Spleen (tissue), 11 donors: ENCODE results near the gene ANKS1B. TPM values are rescaled to one million over a fixed set of nuclear protein-coding genes. Genes with fewer than 3 reads are reported as not detected.

Experiments
- DNase-seq: peaks from one replicate; pipeline ENCODE4 v3.0.0-alpha.2; 2020
- H3K27ac ChIP-seq, 8 donors: fragments of 200-600 bp; sonication (generic) in 7 of 8; 1 replicate in 4 of 8; 2 replicates in 4 of 8; pipeline versions ENCODE4 v1.5.0 to v1.8.0; 2016 to 2021; ENCODE audit warnings: inconsistent platforms in 4 of 8, mild to moderate bottlenecking in 4 of 8, moderate library complexity in 1 of 8
- H3K27me3 ChIP-seq, 7 donors: fragments of 200-600 bp; sonication (generic) in 6 of 7; replicated peaks in 1 of 7; 1 replicate in 4 of 7; 2 replicates in 3 of 7; pipeline versions ENCODE4 v1.5.0 to v1.8.0; 2016 to 2021; ENCODE audit warnings: inconsistent platforms in 3 of 7, mild to moderate bottlenecking in 1 of 7
- H3K36me3 ChIP-seq, 6 donors: fragments of 200-600 bp; sonication (generic) in 5 of 6; 1 replicate in 4 of 6; 2 replicates in 2 of 6; pipeline versions ENCODE4 v1.5.0 to v1.8.0; 2016 to 2021; ENCODE audit warnings: inconsistent platforms in 2 of 6
- H3K4me1 ChIP-seq, 6 donors: fragments of 200-600 bp; sonication (generic) in 5 of 6; 1 replicate in 3 of 6; 2 replicates in 3 of 6; pipeline versions ENCODE4 v1.5.0 to v1.8.0; 2016 to 2021; ENCODE audit warnings: inconsistent platforms in 3 of 6
- H3K4me3 ChIP-seq, 8 donors: fragments of 200-600 bp; sonication (generic) in 7 of 8; 1 replicate in 4 of 8; 2 replicates in 4 of 8; pipeline versions ENCODE4 v1.5.0 to v1.8.0; 2016 to 2021; ENCODE audit warnings: inconsistent platforms in 4 of 8, mild to moderate bottlenecking in 4 of 8, moderate library complexity in 2 of 8
- H3K9me3 ChIP-seq, 8 donors: fragments of 200-600 bp; sonication (generic) in 7 of 8; 1 replicate in 4 of 8; 2 replicates in 4 of 8; pipeline versions ENCODE4 v1.5.0 to v1.8.0; 2016 to 2021; ENCODE audit warnings: inconsistent platforms in 4 of 8
- CTCF ChIP-seq, 11 experiments: fragments of 200-600 bp in 7 of 11; fragments of 450-650 bp in 4 of 11; sonication (generic) in 4 of 11; IDR thresholded peaks in 8 of 11; conservative IDR thresholded peaks in 3 of 11; 1 replicate in 7 of 11; 2 replicates in 4 of 11; pipeline versions ENCODE4 v1.4.0 to v1.8.0; 2016 to 2021; ENCODE audit warnings: antibody characterized with exemption in 11 of 11, inconsistent platforms in 4 of 11, mild to moderate bottlenecking in 1 of 11
- POLR2A ChIP-seq, 3 donors: fragments of 450-650 bp; IDR thresholded peaks; one replicate each; pipeline ENCODE4 v1.5.1; 2017; ENCODE audit warnings: antibody characterized with exemption in 3 of 3, mild to moderate bottlenecking in 1 of 3
- POLR2AphosphoS5 ChIP-seq, 3 donors: sonication (generic); formaldehyde crosslinking; IDR thresholded peaks; one replicate each; pipeline ENCODE4 v1.5.1; 2017; ENCODE audit warnings: antibody characterized with exemption in 3 of 3
- WGBS, 5 donors: extraction: QIAGEN DNeasy Blood & Tissue Kit in 3 of 5; methylation state at CpG; one replicate each; pipeline versions ENCODE4 v1.1.5 to v1.1.7; 2013 to 2018; 5-methylcytosine and 5-hydroxymethylcytosine counted together
- intact Hi-C: fragments of 100-400 bp; cut with DNase I; formaldehyde crosslinking; loops from one replicate; pipeline ENCODE4 v1.15.0; 2023; ENCODE audit warnings: low total_unique reads
- polyA plus RNA-seq, 3 donors: library from polyadenylated mRNA; stranded (reverse); fragments of 200-250 nt; gene quantifications; one replicate each; pipeline ENCODE4 v1.2.1, GENCODE V29; 2013
- total RNA-seq, 7 donors: library from RNA; depleted of rRNA in 3 of 7; stranded (reverse); fragments of >200 nt in 3 of 7; fragmentation: NEBNext Ultra II Directional in 4 of 7; extraction: Animal tissue kit (Norgen Biotek cat#: 25700) in 4 of 7; gene quantifications; one replicate each; pipeline versions ENCODE4 v1.1.0 to v1.2.1, GENCODE V29; 2016 to 2021
- donor health status: healthy with polysubstance abuse.
- donor health status: DM: no; HTN: no; CAD: no; lungs with moderate emphysema.
- donor health status: DM: no; HTN: no; CAD: no.
- donor health status: Bipolar disorder and iron deficiency.
- donor health status: healthy.
- donor health status: DM: no; HTN: no; CAD: no.
- donor health status: DM: yes; HTN: yes; CAD: no.

The ANKS1B gene
- total and polyA plus RNA-seq, 10 donors: 0.21 to 8.0 (median 4.2) TPM

- WGBS, 5 donors: 45 to 80% (median 71%) methylated on average over 1 of the region's 1 CpG
- Histone ChIP-seq H3K36me3 (no peaks in the 10 kb centered on the region), H3K4me1 (no peaks in the 10 kb centered on the region), H3K27ac (no peak overlapping the region), H3K9me3 (peaks cover 0 to 30% (median 11%) of the 10 kb centered on the region in 8 donors), H3K4me3 (no peak overlapping the region), H3K27me3 (no peaks in the 10 kb centered on the region)
- no peak for DNase-seq
- TF ChIP-seq CTCF (IDR thresholded peaks at IDR 0.05 in 8 of 11, conservative IDR thresholded peaks at IDR 0.05 in 3 of 11) (no peak), POLR2A (IDR thresholded peaks at IDR 0.05) (no peak), POLR2AphosphoS5 (IDR thresholded peaks at IDR 0.05) (no peak)
- intact Hi-C loops: no loop called here
Measured at GRCh38 chr12:99997806-99998205, 13.1 kb upstream of the ANKS1B start.

- TF ChIP-seq CTCF (IDR thresholded peaks at IDR 0.05 in 8 of 11, conservative IDR thresholded peaks at IDR 0.05 in 3 of 11) (no peak), POLR2A (IDR thresholded peaks at IDR 0.05) (no peak), POLR2AphosphoS5 (IDR thresholded peaks at IDR 0.05) (no peak)
- no peaks in the 10 kb centered on the region for H3K27me3 ChIP-seq
- H3K9me3 ChIP-seq: peaks cover 0 to 30% (median 11%) of the 10 kb centered on the region in 8 donors
- no peak for DNase-seq
- intact Hi-C loops: no loop called here
- no peaks in the 10 kb centered on the region for H3K36me3 ChIP-seq
- no peaks in the 10 kb centered on the region for H3K4me1 ChIP-seq
- H3K4me3 ChIP-seq: no peak overlapping the region
- no peak overlapping the region for H3K27ac ChIP-seq
- WGBS, 5 donors: 81 to 88% (median 82%) methylated on average over 6 of the region's 6 CpGs
Measured at GRCh38 chr12:99996095-99996494, 11.4 kb upstream of the ANKS1B start.

GRCh38 chr12:99985631-99986030, 895 bp upstream of the ANKS1B start:
- no peak for TF ChIP-seq CTCF (IDR thresholded peaks at IDR 0.05 in 8 of 11, conservative IDR thresholded peaks at IDR 0.05 in 3 of 11)
- no peak for TF ChIP-seq POLR2AphosphoS5 (IDR thresholded peaks at IDR 0.05)
- TF ChIP-seq POLR2A (IDR thresholded peaks at IDR 0.05): no peak
- peaks cover 0 to 22% (median 11%) of the 10 kb centered on the region in 6 donors for H3K4me1 ChIP-seq
- 52 to 77% (median 72%) methylated on average over 3 of the region's 3 CpGs for WGBS, 5 donors
- peaks cover 0 to 58% (median 17%) of the 10 kb centered on the region in 7 donors for H3K27me3 ChIP-seq
- intact Hi-C loops: no loop called here
- no peak for DNase-seq
- H3K27ac ChIP-seq: no peak overlapping the region
- no peaks in the 10 kb centered on the region for H3K9me3 ChIP-seq
- peak overlapping the region in 2 of 8 donors; percentile 51 to 68 for H3K4me3 ChIP-seq
- no peaks in the 10 kb centered on the region for H3K36me3 ChIP-seq

- 4 to 6% (median 6%) methylated on average over 10 of the region's 10 CpGs for WGBS, 5 donors
- intact Hi-C loops: no loop called here
Measured at GRCh38 chr12:99985129-99985570, 414 bp upstream of the ANKS1B start.

More at GRCh38 chr12:99985129-99985570, 414 bp upstream of the ANKS1B start:
- Histone ChIP-seq H3K4me3 (peak overlapping the region; percentile 26 to 68 (median 38)), H3K9me3 (no peaks in the 10 kb centered on the region), H3K27me3 (peaks cover 0 to 58% (median 17%) of the 10 kb centered on the region in 7 donors), H3K27ac (peak overlapping the region in 1 of 8 donors; percentile 36), H3K4me1 (peaks cover 0 to 22% (median 11%) of the 10 kb centered on the region in 6 donors), H3K36me3 (no peaks in the 10 kb centered on the region)
- TF ChIP-seq POLR2AphosphoS5 (IDR thresholded peaks at IDR 0.05): no peak
- DNase-seq: no peak
